Gastrocnemius medialis (tissue), 4 donors: Measurements from ENCODE around the gene STK4.

Experiments used
- CTCF ChIP-seq, 5 experiments: fragments of 450-650 bp in 3 of 5; fragments of 200-600 bp in 2 of 5; sonication (generic) in 2 of 5; IDR thresholded peaks in 4 of 5; conservative IDR thresholded peaks in 1 of 5; 1 replicate in 4 of 5; 2 replicates in 1 of 5; pipeline ENCODE4 v1.5.1; 2016 to 2019; ENCODE audit warnings: antibody characterized with exemption in 5 of 5, mild to moderate bottlenecking in 3 of 5, moderate library complexity in 3 of 5
- POLR2A ChIP-seq, 2 donors: fragments of 450-650 bp; IDR thresholded peaks; one replicate each; pipeline ENCODE4 v1.6.1; 2017; ENCODE audit warnings: antibody characterized with exemption in 2 of 2, mild to moderate bottlenecking in 2 of 2, moderate library complexity in 2 of 2

GRCh38 chr20:45067087-45067486 is 100.8 kb downstream of the STK4 start:
- TF ChIP-seq CTCF (IDR thresholded peaks at IDR 0.05 in 4 of 5, conservative IDR thresholded peaks at IDR 0.05 in 1 of 5) (no peak), POLR2A (IDR thresholded peaks at IDR 0.05) (no peak)
